ENCODE data around the gene DCUN1D4. TPM values are rescaled to one million over a fixed set of nuclear protein-coding genes. Genes with fewer than 3 reads are reported as not detected.

The DCUN1D4 gene
- total RNA-seq, 1 experiment from 2014 or later = 50.2 TPM

GRCh38 chr4:51895816-51896408 lies 53.0 kb downstream of the DCUN1D4 start (continued):
- TF ChIP-seq, protein P1, sequence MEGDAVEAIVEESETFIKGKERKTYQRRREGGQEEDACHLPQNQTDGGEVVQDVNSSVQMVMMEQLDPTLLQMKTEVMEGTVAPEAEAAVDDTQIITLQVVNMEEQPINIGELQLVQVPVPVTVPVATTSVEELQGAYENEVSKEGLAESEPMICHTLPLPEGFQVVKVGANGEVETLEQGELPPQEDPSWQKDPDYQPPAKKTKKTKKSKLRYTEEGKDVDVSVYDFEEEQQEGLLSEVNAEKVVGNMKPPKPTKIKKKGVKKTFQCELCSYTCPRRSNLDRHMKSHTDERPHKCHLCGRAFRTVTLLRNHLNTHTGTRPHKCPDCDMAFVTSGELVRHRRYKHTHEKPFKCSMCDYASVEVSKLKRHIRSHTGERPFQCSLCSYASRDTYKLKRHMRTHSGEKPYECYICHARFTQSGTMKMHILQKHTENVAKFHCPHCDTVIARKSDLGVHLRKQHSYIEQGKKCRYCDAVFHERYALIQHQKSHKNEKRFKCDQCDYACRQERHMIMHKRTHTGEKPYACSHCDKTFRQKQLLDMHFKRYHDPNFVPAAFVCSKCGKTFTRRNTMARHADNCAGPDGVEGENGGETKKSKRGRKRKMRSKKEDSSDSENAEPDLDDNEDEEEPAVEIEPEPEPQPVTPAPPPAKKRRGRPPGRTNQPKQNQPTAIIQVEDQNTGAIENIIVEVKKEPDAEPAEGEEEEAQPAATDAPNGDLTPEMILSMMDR (IDR thresholded peaks at IDR 0.05 in 2 of 3, conservative IDR thresholded peaks at IDR 0.05 in 1 of 3; ENCODE audit: borderline replicate concordance in 1 of 3, insufficient read depth in 1 of 3, low read depth in 2 of 3, low read length in 2 of 3) = peak; percentile 33 to 86 (median 85); a peak in 5 of 6 replicates
- no peak for TF ChIP-seq CEBPB (IDR thresholded peaks at IDR 0.05; ENCODE audit: low read depth)

- no peak for TF ChIP-seq ZBTB33 (IDR thresholded peaks at IDR 0.05; ENCODE audit: extremely low read depth, insufficient replicate concordance, low read length)
- no peak for TF ChIP-seq REST (IDR thresholded peaks at IDR 0.05; ENCODE audit: low read depth)
- TF ChIP-seq SRF (IDR thresholded peaks at IDR 0.05; ENCODE audit: low read depth) = no peak
- TF ChIP-seq, protein P1 (IDR thresholded peaks at IDR 0.05 in 2 of 3, conservative IDR thresholded peaks at IDR 0.05 in 1 of 3; ENCODE audit: borderline replicate concordance in 1 of 3, insufficient read depth in 1 of 3, low read depth in 2 of 3, low read length in 2 of 3) = no peak
- TF ChIP-seq EZH2phosphoT487 (IDR thresholded peaks at IDR 0.05; ENCODE audit: borderline replicate concordance) = no peak
- no peak for TF ChIP-seq TCF7L2 (IDR thresholded peaks at IDR 0.05; ENCODE audit: borderline replicate concordance, extremely low read depth, insufficient read depth, insufficient read length)
- TF ChIP-seq EZH2 (IDR thresholded peaks at IDR 0.05) = no peak
- TF ChIP-seq CEBPB (IDR thresholded peaks at IDR 0.05; ENCODE audit: low read depth) = no peak
- no peak for TF ChIP-seq RAD21 (IDR thresholded peaks at IDR 0.05; ENCODE audit: low read depth)
- no peaks in the 10 kb centered on the region for H4K20me1 ChIP-seq (ENCODE audit: insufficient read depth)
- no peaks in the 10 kb centered on the region; the same call in 1 of the 2 replicates for H3K79me2 ChIP-seq (ENCODE audit: insufficient read depth, low read length)
- H3K4me1 ChIP-seq (ENCODE audit: control insufficient read depth in 1 of 2, insufficient read depth in 2 of 2, low read length in 2 of 2) = no peaks in the 10 kb centered on the region
- no peaks in the 10 kb centered on the region for H3K27me3 ChIP-seq (ENCODE audit: insufficient read depth, low read length)
- no peak overlapping the region for H3K4me2 ChIP-seq (ENCODE audit: low read length)
- ChIA-PET RAD21 (ENCODE audit: low non-redundant PET in 1 of 2, low total read pairs in 2 of 2, uncharacterized antibody in 2 of 2, unreplicated experiment in 2 of 2) (no interaction called here), CTCF (no interaction called here), POLR2A (no interaction called here)
- DNase-seq (ENCODE audit: low read depth, low spot score) (no peak), ATAC-seq (no peak)
- H3K9ac ChIP-seq (ENCODE audit: low read length) = no peak overlapping the region
- no peak overlapping the region for H3K4me3 ChIP-seq (replicated peaks in 1 of 2; ENCODE audit: low read depth in 1 of 2, low read length in 2 of 2)
- BruUV-seq (replicated peaks) = no TSS peak
- peaks cover 0 to 13% of the 10 kb centered on the region in 2 experiments; a peak in 3 of 4 replicates for H3K36me3 ChIP-seq (ENCODE audit: control insufficient read depth in 1 of 2, insufficient read depth in 2 of 2, low read length in 2 of 2)
- H2AFZ ChIP-seq (ENCODE audit: low read depth, low read length, poor library complexity, severe bottlenecking) = no peak overlapping the region
- H3K9me3 ChIP-seq (ENCODE audit: control insufficient read depth in 1 of 2, insufficient read depth in 1 of 2, low read depth in 1 of 2, low read length in 2 of 2) = no peaks in the 10 kb centered on the region
- intact Hi-C loops (cut with micrococcal nuclease) = no loop called here
- no peaks in the 10 kb centered on the region for H3K9me2 ChIP-seq (ENCODE audit: insufficient read depth)
- H3K27ac ChIP-seq (ENCODE audit: low read depth, low read length) = no peak overlapping the region
Measured at GRCh38 chr4:51901363-51901762, 58.4 kb downstream of the DCUN1D4 start.
